HEK293T (cell line): ENCODE measurements around the gene NELFA.
A peak's percentile ranks its signal among the peaks of the same experiment; 100 is the strongest.
"Not testable (repeated sequence)": the region's sequence is repeated elsewhere in the genome, so short reads cannot be mapped to it uniquely, and the experiment has no call there.

Experiments
- CTCF ChIA-PET: fragments of 350-600 bp; formaldehyde crosslinking; extraction: SDS; loops from one replicate; lab custom pipeline; 2021; ENCODE audit warnings: antibody characterized with exemption, inconsistent platforms; lab: Yijun Ruan, JAX
- POLR2A ChIA-PET: fragments of 350-600 bp; formaldehyde crosslinking; extraction: SDS; loops from one replicate; lab custom pipeline; 2020; ENCODE audit warnings: antibody characterized with exemption, inconsistent platforms; lab: Yijun Ruan, JAX
- DNase-seq: peaks from one replicate; pipeline ENCODE4 v3.0.0; 2012; ENCODE audit warnings: mixed read lengths; ENCODE audit errors: extremely low spot score
- ARNT ChIP-seq: fragments of 450-650 bp; IDR thresholded peaks from 2 replicates; pipeline ENCODE4 v1.6.1; 2017; ENCODE audit warnings: mild to moderate bottlenecking
- BHLHE40 ChIP-seq: fragments of 450-650 bp; IDR thresholded peaks from 2 replicates; pipeline ENCODE4 v1.6.1; 2016; ENCODE audit warnings: mild to moderate bottlenecking, moderate library complexity, borderline replicate concordance
- CTBP1 ChIP-seq: fragments of 450-650 bp; IDR thresholded peaks from 2 replicates; pipeline ENCODE4 v1.6.1; 2016; ENCODE audit warnings: borderline replicate concordance
- ELF4 ChIP-seq: fragments of 450-650 bp; IDR thresholded peaks from 2 replicates; pipeline ENCODE4 v1.6.1; 2017; ENCODE audit warnings: antibody characterized with exemption
- FOXA1 ChIP-seq: fragments of 450-650 bp; IDR thresholded peaks from 2 replicates; pipeline ENCODE4 v1.6.1; 2016; ENCODE audit warnings: mild to moderate bottlenecking
- FOXK2 ChIP-seq: fragments of 450-650 bp; IDR thresholded peaks from 2 replicates; pipeline ENCODE4 v1.6.1; 2016; ENCODE audit warnings: mild to moderate bottlenecking
- FOXM1 ChIP-seq: fragments of 450-650 bp; IDR thresholded peaks from 2 replicates; pipeline ENCODE4 v1.6.1; 2017; ENCODE audit warnings: mild to moderate bottlenecking, borderline replicate concordance
- HDGF ChIP-seq: fragments of 450-650 bp; IDR thresholded peaks from 2 replicates; pipeline ENCODE4 v1.6.1; 2017; ENCODE audit warnings: antibody characterized with exemption, borderline replicate concordance
- L3MBTL2 ChIP-seq: fragments of 450-650 bp; conservative IDR thresholded peaks from 2 replicates; pipeline ENCODE4 v1.6.1; 2016; ENCODE audit warnings: mild to moderate bottlenecking
- LEF1 ChIP-seq: fragments of 450-650 bp; IDR thresholded peaks from 2 replicates; pipeline ENCODE4 v1.6.1; 2017; ENCODE audit warnings: mild to moderate bottlenecking, borderline replicate concordance
- NFRKB ChIP-seq: fragments of 450-650 bp; IDR thresholded peaks from 2 replicates; pipeline ENCODE4 v1.6.1; 2016; ENCODE audit warnings: mild to moderate bottlenecking, moderate library complexity
- SP1 ChIP-seq: fragments of 450-650 bp; IDR thresholded peaks from 2 replicates; pipeline ENCODE4 v1.6.1; 2017
- SUZ12 ChIP-seq: fragments of 450-650 bp; IDR thresholded peaks from 2 replicates; pipeline ENCODE4 v1.6.1; 2016; ENCODE audit warnings: mild to moderate bottlenecking
- TARDBP ChIP-seq: fragments of 450-650 bp; IDR thresholded peaks from 2 replicates; pipeline ENCODE4 v1.6.1; 2016
- ZNF384 ChIP-seq: fragments of 450-650 bp; IDR thresholded peaks from 2 replicates; pipeline ENCODE4 v1.6.1; 2016
- TF ChIP-seq, protein P1 (sequence below): fragments of 450-650 bp; IDR thresholded peaks from 2 replicates; pipeline ENCODE4 v1.6.1; 2016

NELFA gene

DNA sequence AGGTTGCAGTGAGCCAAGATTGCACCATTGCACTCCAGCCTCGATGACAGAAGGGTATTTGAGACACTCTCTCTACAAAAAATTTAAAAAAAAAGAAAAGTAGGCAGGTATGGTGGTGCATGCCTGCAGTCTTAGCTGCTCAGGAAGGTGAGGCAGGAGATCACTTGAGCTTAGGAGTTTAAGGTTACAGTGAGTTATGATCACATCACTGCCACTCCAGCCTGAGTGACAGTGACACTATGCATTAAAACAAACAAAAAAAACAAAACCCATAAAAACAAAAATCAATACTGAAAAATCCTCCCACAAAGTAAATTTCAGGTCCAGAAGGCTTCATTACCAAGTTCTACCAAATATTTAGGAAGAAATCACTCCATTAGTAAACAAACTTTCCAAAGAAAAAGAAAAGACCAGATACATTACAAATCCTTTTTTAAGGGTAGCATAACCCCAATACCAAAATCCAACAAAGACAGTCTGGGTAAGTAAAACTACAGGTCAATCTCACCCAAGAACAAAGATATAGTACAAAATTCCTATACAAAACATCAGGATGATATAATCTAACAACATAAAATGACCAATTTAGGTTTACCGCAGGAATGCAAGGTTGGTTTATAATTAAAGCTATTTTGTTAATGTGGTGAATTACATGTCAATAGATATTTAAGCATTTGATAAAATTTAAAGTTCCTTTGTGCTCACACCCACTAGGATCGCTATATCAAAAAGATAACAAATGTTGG is 11.7 kb downstream of the NELFA start:
- CTCF ChIA-PET: no interaction called here
- no peak for DNase-seq
- no peak for TF ChIP-seq TARDBP
- TF ChIP-seq SP1: no peak
- TF ChIP-seq, protein P1, sequence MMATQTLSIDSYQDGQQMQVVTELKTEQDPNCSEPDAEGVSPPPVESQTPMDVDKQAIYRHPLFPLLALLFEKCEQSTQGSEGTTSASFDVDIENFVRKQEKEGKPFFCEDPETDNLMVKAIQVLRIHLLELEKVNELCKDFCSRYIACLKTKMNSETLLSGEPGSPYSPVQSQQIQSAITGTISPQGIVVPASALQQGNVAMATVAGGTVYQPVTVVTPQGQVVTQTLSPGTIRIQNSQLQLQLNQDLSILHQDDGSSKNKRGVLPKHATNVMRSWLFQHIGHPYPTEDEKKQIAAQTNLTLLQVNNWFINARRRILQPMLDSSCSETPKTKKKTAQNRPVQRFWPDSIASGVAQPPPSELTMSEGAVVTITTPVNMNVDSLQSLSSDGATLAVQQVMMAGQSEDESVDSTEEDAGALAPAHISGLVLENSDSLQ: peak; percentile 52; the same call in 1 of the 2 replicates
- POLR2A ChIA-PET: interaction anchor here (0.8 kb wide), 1 partner anchor 13 kb away, joined by 3 read pairs; no protein-coding TSS in a partner anchor

DNA sequence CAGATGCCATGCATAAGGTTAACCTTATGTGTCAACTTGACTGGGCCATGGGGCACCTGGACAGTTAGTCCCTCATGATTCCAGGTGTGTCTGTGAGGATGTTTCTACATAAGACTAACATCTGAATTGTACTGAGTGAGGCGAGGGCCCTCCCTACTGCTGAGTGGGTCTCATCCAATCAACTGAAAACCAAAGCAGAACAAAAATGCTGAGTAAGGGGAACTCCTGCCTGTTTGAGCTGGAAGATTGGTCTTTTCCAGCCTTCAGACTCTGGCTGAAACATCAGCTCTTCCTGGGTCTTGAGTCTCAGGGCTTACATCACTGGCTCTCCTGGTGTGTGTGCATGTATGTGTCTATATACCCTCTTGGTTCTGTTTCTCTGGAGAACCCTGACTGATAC is 13.8 kb downstream of the NELFA start:
- ChIA-PET CTCF (interaction anchor here (0.7 kb wide), 1 partner anchor 15 kb away, joined by 3 read pairs; no protein-coding TSS in a partner anchor), POLR2A (interaction anchor here (1.4 kb wide), 1 partner anchor 11 kb away, joined by 3 read pairs; no protein-coding TSS in a partner anchor)
- TF ChIP-seq ARNT: no peak
- TF ChIP-seq BHLHE40: no peak
- no peak for TF ChIP-seq TARDBP
- TF ChIP-seq SP1: no peak
- TF ChIP-seq HDGF: no peak
- TF ChIP-seq, protein P1: no peak
- no peak for TF ChIP-seq FOXA1
- TF ChIP-seq ELF4: no peak
- TF ChIP-seq NFRKB: no peak
- TF ChIP-seq CTBP1: no peak
- TF ChIP-seq LEF1: no peak
- TF ChIP-seq ZNF384: no peak
- no peak for TF ChIP-seq L3MBTL2
- no peak for TF ChIP-seq SUZ12
- TF ChIP-seq FOXM1: no peak
- TF ChIP-seq FOXK2: no peak
- no peak for DNase-seq

DNA sequence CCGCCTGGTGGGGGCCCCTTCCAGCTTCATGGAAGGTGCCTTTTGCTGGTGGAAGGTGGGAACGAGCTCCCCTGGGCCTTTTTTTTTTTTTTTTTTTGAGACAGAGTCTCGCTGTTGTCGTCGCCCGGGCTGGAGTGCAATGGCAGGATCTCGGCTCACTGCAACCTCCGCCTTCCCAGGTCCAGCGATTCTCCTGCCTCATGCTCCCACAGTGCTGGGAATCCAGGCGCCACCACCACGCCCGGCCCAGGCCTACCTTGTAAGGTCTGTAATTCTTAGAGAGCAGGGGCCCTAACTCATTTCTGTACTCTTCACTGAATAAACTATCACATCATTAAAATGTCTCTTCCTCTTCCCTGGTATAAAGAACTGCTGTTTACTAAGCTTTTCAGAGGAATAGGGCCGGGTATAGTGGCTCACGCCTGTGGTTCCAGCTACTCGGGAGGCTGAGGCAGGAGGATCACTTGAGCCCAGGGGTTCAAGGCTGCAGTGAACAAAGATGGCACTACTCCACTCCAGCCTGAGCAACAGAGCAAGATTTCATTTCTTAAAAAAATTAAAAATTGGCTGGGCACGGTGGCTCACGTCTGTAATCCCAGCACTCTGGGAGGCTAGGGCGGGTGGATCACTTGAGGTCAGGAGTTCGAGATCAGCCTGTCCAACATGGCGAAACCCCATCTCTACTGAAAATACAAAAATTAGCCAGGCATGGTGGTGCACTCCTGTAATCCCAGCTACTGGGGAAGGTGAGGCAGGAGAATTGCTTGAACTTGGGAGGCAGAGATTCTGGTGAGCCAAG is 14.9 kb downstream of the NELFA start:
- CTCF ChIA-PET: interaction anchor here (0.7 kb wide), 1 partner anchor 12 kb away, joined by 4 read pairs; no protein-coding TSS in a partner anchor
- POLR2A ChIA-PET: not testable (repeated sequence)

DNA sequence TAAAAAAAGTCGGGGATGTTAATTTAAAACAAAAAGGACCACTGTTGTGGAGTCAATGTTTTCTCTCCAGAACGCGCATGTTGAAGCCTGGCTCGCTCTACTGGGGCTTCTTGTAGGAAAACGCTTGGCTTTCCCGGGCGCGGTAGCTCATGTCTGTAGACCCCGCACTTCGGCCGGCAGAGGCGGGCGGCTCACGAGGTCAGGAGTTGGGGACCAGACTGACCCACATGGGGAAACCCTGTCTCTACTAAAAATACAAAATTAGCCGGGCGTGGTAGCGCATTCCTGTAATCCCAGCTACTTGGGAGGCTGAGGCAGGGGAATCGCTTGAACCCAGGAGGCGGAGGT is 15.6 kb downstream of the NELFA start:
- ChIA-PET CTCF (no interaction called here), POLR2A (no interaction called here)
- DNase-seq: no peak
- TF ChIP-seq ZNF384: no peak
- TF ChIP-seq FOXK2: no peak
- no peak for TF ChIP-seq L3MBTL2
- TF ChIP-seq SUZ12: no peak
- no peak for TF ChIP-seq LEF1
- TF ChIP-seq HDGF: no peak
- TF ChIP-seq CTBP1: no peak
- no peak for TF ChIP-seq BHLHE40
- TF ChIP-seq NFRKB: no peak
- no peak for TF ChIP-seq ELF4
- TF ChIP-seq SP1: no peak
- no peak for TF ChIP-seq TARDBP
- TF ChIP-seq, protein P1: no peak
- TF ChIP-seq FOXA1: no peak

More for the DNA sequence above, 14.9 kb downstream of the NELFA start:
- not testable (repeated sequence) for DNase-seq

DNA sequence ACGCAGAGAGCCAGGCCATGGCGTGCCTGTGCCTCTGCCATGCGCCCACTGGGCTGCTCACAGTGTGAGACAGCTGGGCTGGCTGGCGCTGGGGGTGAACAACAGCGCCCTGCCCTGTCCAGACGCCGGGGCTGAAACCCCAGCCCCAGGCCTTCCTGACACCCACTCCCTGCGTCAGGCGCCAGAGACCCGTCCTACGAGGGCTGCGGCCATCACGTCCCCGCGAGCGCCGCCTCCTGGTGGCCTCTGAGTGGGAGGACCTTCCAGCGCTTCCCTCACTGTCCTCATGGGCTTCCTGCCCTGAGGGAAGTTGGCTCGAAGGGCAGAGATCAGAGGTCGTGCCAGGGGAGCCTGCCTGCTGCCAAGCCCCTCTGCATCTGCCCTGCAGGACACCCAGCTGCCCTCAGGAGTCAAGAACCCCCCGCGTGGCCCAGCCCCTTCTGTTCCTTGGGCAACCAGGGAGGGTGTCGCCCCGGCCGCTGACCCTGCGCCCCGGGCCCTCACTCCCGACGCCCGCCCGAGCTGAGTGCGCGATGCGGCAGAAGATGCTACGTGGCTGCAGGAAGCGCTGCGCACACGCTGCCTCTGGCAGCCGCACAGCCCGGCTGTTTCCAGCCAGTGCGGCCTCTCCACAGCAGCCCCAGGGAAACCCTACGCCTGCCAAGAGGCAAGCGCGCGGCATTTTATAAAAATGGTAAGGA is 16.2 kb downstream of the NELFA start:
- POLR2A ChIA-PET: no interaction called here
- CTCF ChIA-PET: no interaction called here
- DNase-seq: no peak
- TF ChIP-seq SP1: no peak
- no peak for TF ChIP-seq ELF4
- TF ChIP-seq FOXA1: no peak
- TF ChIP-seq CTBP1: no peak
- no peak for TF ChIP-seq L3MBTL2
- TF ChIP-seq BHLHE40: no peak
- no peak for TF ChIP-seq ZNF384
- no peak for TF ChIP-seq SUZ12
- TF ChIP-seq FOXM1: no peak
- TF ChIP-seq, protein P1: no peak
- TF ChIP-seq LEF1: no peak
- no peak for TF ChIP-seq TARDBP
- no peak for TF ChIP-seq HDGF
- TF ChIP-seq FOXK2: no peak
- no peak for TF ChIP-seq NFRKB
- TF ChIP-seq ARNT: no peak
